IMR-90 (cell line): ENCODE data around the gene TRPV3.

Source experiments
- CEBPB ChIP-seq: IDR thresholded peaks from 2 replicates; pipeline ENCODE4 v1.6.1; 2012; ENCODE audit warnings: low read depth, low read length, improper control_type of control experiment
- CHD1 ChIP-seq: IDR thresholded peaks from 2 replicates; pipeline ENCODE4 v1.6.1; 2012; ENCODE audit warnings: low read depth, low read length, improper control_type of control experiment
- CTCF ChIP-seq: conservative IDR thresholded peaks from 2 replicates; pipeline ENCODE4 v1.5.1; 2012; ENCODE audit warnings: mild to moderate bottlenecking, low read depth, low read length, improper control_type of control experiment
- FOS ChIP-seq: fragments of 150-350 bp; IDR thresholded peaks from 2 replicates; pipeline ENCODE4 v1.6.1; 2016; ENCODE audit warnings: low read depth, low read length
- MAFK ChIP-seq: IDR thresholded peaks from 2 replicates; pipeline ENCODE4 v1.6.1; 2012; ENCODE audit warnings: low read depth, low read length, improper control_type of control experiment
- MAZ ChIP-seq: IDR thresholded peaks from 2 replicates; pipeline ENCODE4 v1.6.1; 2012; ENCODE audit warnings: low read depth, mild to moderate bottlenecking, low read length, improper control_type of control experiment, moderate library complexity, borderline replicate concordance
- MXI1 ChIP-seq: IDR thresholded peaks from 2 replicates; pipeline ENCODE4 v1.6.1; 2012; ENCODE audit warnings: low read depth, mild to moderate bottlenecking, low read length, moderate library complexity, borderline replicate concordance
- POLR2A ChIP-seq: IDR thresholded peaks from 2 replicates; pipeline ENCODE4 v1.6.1; 2012; ENCODE audit warnings: mild to moderate bottlenecking, low read depth, low read length
- RCOR1 ChIP-seq: IDR thresholded peaks from 2 replicates; pipeline ENCODE4 v1.6.1; 2012; ENCODE audit warnings: mild to moderate bottlenecking, low read length, improper control_type of control experiment; ENCODE audit not compliant: insufficient replicate concordance
- RFX5 ChIP-seq: IDR thresholded peaks from 2 replicates; pipeline ENCODE4 v1.8.0; 2012; ENCODE audit warnings: low read depth, mild to moderate bottlenecking, low read length, moderate library complexity
- SMC3 ChIP-seq: fragments of 150-350 bp; IDR thresholded peaks from 2 replicates; pipeline ENCODE4 v1.6.1; 2016; ENCODE audit warnings: low read depth, mild to moderate bottlenecking, antibody characterized with exemption, low read length, moderate library complexity
- USF2 ChIP-seq: fragments of 150-350 bp; IDR thresholded peaks from 2 replicates; pipeline ENCODE4 v1.6.1; 2017; ENCODE audit warnings: mild to moderate bottlenecking, antibody characterized with exemption, low read length, low read depth

- no peak for TF ChIP-seq CTCF
- no peak for TF ChIP-seq POLR2A
- no peak for TF ChIP-seq USF2
- TF ChIP-seq MAZ = no peak
- TF ChIP-seq FOS = no peak
- TF ChIP-seq RCOR1 = no peak
- no peak for TF ChIP-seq SMC3
- no peak for TF ChIP-seq RFX5
- peak; percentile 53 for TF ChIP-seq CEBPB
- no peak for TF ChIP-seq MXI1
- no peak for TF ChIP-seq CHD1
- TF ChIP-seq MAFK = no peak
Observed at GRCh38 chr17:3475812-3476610, 81.6 kb downstream of the TRPV3 start, which contains the start of gene ASPA.
